ENCODE data around the gene CNNM2. TPM values are rescaled to one million over a fixed set of nuclear protein-coding genes. Genes with fewer than 3 reads are reported as not detected.

CNNM2 gene
- total RNA-seq, result 10 to 100 TPM in 3 of 4 donors, 1 to 10 TPM in 1; 9.9 to 21.0 (median 10.5) TPM

DNA sequence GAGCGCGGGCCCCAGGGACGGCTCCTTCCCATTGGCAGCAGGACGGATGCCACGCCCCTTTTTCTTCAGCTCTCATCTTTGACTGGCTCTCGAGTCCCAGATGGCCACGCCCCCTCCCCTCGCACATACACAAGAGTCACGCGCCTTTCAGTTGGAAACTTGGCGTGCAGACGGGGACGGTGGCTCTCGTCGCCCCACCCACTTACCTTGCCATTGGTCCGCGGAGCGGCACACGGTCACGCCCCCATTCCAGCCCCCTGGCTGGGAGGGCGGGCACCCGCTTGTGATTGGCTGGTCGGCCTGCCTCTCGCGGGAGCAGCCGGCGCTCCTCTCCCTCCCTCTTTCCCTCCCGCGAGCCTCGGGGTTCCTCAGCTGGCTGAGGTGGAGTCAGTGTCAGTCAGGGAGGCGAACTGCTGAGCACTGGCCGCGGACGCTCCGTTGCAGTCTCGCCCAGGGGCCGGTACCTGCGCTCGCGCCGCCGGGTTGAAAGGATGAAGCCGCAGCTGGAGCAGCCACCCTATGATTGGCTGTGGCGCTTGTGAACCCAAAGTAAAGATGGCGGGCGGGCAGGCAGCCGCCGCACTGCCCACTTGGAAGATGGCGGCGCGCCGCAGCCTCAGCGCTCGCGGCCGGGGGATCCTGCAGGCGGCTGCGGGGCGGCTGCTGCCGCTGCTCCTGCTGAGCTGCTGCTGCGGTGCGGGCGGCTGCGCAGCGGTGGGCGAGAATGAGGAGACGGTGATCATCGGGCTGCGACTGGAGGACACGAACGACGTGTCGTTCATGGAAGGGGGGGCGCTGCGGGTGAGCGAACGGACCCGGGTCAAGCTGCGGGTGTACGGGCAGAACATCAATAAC lies at the start of gene CNNM2:
TSS of gene CNNM2 (plus strand) at position 333 of the 855 bp plus-strand sequence. CDS start at position 520, 187 bp downstream.
- peaks cover 0 to 54% (median 25%) of the 10 kb centered on the region in 4 donors for H3K4me1 ChIP-seq
- peak; percentile 70 to 87 for TF ChIP-seq EP300 (IDR thresholded peaks at IDR 0.05)
- TF ChIP-seq, protein P1, sequence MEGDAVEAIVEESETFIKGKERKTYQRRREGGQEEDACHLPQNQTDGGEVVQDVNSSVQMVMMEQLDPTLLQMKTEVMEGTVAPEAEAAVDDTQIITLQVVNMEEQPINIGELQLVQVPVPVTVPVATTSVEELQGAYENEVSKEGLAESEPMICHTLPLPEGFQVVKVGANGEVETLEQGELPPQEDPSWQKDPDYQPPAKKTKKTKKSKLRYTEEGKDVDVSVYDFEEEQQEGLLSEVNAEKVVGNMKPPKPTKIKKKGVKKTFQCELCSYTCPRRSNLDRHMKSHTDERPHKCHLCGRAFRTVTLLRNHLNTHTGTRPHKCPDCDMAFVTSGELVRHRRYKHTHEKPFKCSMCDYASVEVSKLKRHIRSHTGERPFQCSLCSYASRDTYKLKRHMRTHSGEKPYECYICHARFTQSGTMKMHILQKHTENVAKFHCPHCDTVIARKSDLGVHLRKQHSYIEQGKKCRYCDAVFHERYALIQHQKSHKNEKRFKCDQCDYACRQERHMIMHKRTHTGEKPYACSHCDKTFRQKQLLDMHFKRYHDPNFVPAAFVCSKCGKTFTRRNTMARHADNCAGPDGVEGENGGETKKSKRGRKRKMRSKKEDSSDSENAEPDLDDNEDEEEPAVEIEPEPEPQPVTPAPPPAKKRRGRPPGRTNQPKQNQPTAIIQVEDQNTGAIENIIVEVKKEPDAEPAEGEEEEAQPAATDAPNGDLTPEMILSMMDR (IDR thresholded peaks at IDR 0.05), result peak in 1 of 5 experiments; percentile 39
- peak in 1 of 2 donors; percentile 74 for TF ChIP-seq POLR2A (IDR thresholded peaks at IDR 0.05)
- H3K4me3 ChIP-seq, result peak within 1 kb of the TSS; percentile 75 to 98 (median 88)
- 0% methylated on average over 41 to 52 of the region's 80 CpGs for WGBS, 2 donors
- H3K27me3 ChIP-seq, result no peaks in the 10 kb centered on the region
- H3K36me3 ChIP-seq, result no peaks in the 10 kb centered on the region
- DNase-seq (ENCODE audit: low spot score in 2 of 2), result peak; percentile 100
- H3K9me3 ChIP-seq, result no peaks in the 10 kb centered on the region
- peak within 1 kb of the TSS; percentile 72 to 95 (median 94) for H3K27ac ChIP-seq

DNA sequence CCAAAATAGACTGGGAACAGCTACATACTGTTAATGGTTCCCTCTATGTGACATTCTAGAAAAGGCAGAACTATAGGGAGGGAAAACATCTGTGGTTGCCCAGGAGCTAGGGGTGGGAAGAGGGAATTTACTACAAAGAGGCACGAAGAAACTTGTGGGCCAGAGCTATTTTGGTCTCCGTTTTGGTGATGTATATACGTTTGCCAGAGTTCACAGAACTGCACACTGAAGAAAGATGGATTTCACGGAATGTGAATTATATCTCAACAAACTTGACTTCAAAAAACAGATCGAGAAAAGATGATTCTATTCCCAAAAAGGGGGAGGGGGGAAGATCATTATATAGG lies 49.2 kb upstream of the CNNM2 start:
- Histone ChIP-seq H3K36me3 (peaks cover 0 to 9% (median 0%) of the 10 kb centered on the region in 3 donors), H3K27me3 (no peaks in the 10 kb centered on the region), H3K4me3 (peak overlapping the region; percentile 42 to 68 (median 52)), H3K4me1 (peaks cover 0 to 20% (median 2%) of the 10 kb centered on the region in 4 donors), H3K27ac (peak overlapping the region in 2 of 4 donors; percentile 7 to 74), H3K9me3 (no peaks in the 10 kb centered on the region)
- no peak for DNase-seq (ENCODE audit: low spot score in 2 of 2)
- TF ChIP-seq, protein P1 (IDR thresholded peaks at IDR 0.05), result no peak
- TF ChIP-seq EP300 (IDR thresholded peaks at IDR 0.05) (no peak), POLR2A (IDR thresholded peaks at IDR 0.05) (no peak)
- WGBS, 2 donors, result 6 to 23% methylated on average over 5 of the region's 5 CpGs

GRCh38 chr10:102869258-102870198 lies 48.6 kb upstream of the CNNM2 start, which contains the start of gene AS3MT:
TSS of gene AS3MT (plus strand) at chr10:102869470. CDS start at chr10:102869593, 123 bp downstream.
- 2 to 4% methylated on average over 37 to 46 of the region's 63 CpGs for WGBS, 2 donors
- Histone ChIP-seq H3K36me3 (peaks cover 0 to 14% (median 0%) of the 10 kb centered on the region in 3 donors), H3K27ac (peak within 1 kb of the TSS in 3 of 4 donors; percentile 7 to 74 (median 55)), H3K9me3 (no peaks in the 10 kb centered on the region), H3K4me1 (peaks cover 0 to 20% (median 2%) of the 10 kb centered on the region in 4 donors), H3K4me3 (peak within 1 kb of the TSS; percentile 42 to 68 (median 52)), H3K27me3 (no peaks in the 10 kb centered on the region)
- no peak for DNase-seq (ENCODE audit: low spot score in 2 of 2)
- TF ChIP-seq POLR2A (IDR thresholded peaks at IDR 0.05) (no peak), EP300 (IDR thresholded peaks at IDR 0.05) (no peak)
- TF ChIP-seq, protein P1 (IDR thresholded peaks at IDR 0.05), result no peak

- peaks cover 0 to 21% (median 0%) of the 10 kb centered on the region in 3 donors for H3K36me3 ChIP-seq
- 83 to 84% methylated on average over 10 of the region's 10 CpGs for WGBS, 2 donors
- H3K4me3 ChIP-seq, result peak overlapping the region in 2 of 4 donors; percentile 52 to 68
- no peaks in the 10 kb centered on the region for H3K9me3 ChIP-seq
- H3K27ac ChIP-seq, result peak overlapping the region in 1 of 4 donors; percentile 74
- no peaks in the 10 kb centered on the region for H3K27me3 ChIP-seq
- peaks cover 0 to 20% (median 2%) of the 10 kb centered on the region in 4 donors for H3K4me1 ChIP-seq
- no peak for DNase-seq (ENCODE audit: low spot score in 2 of 2)
- TF ChIP-seq, protein P1 (IDR thresholded peaks at IDR 0.05), result no peak
- no peak for TF ChIP-seq POLR2A (IDR thresholded peaks at IDR 0.05)
- no peak for TF ChIP-seq EP300 (IDR thresholded peaks at IDR 0.05)
Measured at GRCh38 chr10:102870221-102870620, 47.9 kb upstream of the CNNM2 start.
